Mucosa of descending colon (tissue), 3 donors: ENCODE results near the gene SMIM35. TPM values are rescaled to one million over a fixed set of nuclear protein-coding genes. Genes with fewer than 3 reads are reported as not detected.

Experiments used
- ATAC-seq: fragments of 200-7000 bp; cut with Tn5 transposase; one replicate; pipeline ENCODE4 v1.9.1; 2020; ENCODE audit warnings: mild to moderate bottlenecking, moderate library complexity
- DNase-seq, 3 donors: peaks; one replicate each; pipeline ENCODE4 v3.0.0-alpha.2; 2020
- H3K36me3 ChIP-seq: fragments of 200-600 bp; one replicate; pipeline ENCODE4 v1.8.0; 2021; ENCODE audit warnings: low read depth, mild to moderate bottlenecking
- H3K4me1 ChIP-seq: fragments of 200-600 bp; one replicate; pipeline ENCODE4 v1.8.0; 2021; ENCODE audit warnings: low read depth, mild to moderate bottlenecking
- H3K4me3 ChIP-seq: fragments of 200-600 bp; one replicate; pipeline ENCODE4 v1.8.0; 2021; ENCODE audit warnings: mild to moderate bottlenecking
- H3K9me3 ChIP-seq: fragments of 200-600 bp; one replicate; pipeline ENCODE4 v1.8.0; 2021; ENCODE audit warnings: mild to moderate bottlenecking
- intact Hi-C, 2 donors: fragments of 100-400 bp; cut with DNase I in 1 of 2; cut with micrococcal nuclease in 1 of 2; formaldehyde crosslinking; loops; one replicate each; pipeline versions ENCODE4 v1.11.0 to v1.11.1; 2022; cut with DNase I, micrococcal nuclease
- total RNA-seq, 3 donors: library from RNA; stranded (reverse); fragmentation: NEBNext Ultra II Directional in 2 of 3; extraction: Animal tissue kit (Norgen Biotek cat#: 25700) in 2 of 3; gene quantifications; one replicate each; pipeline versions ENCODE4 v1.2.1 to v1.2.4, GENCODE V29; 2021 to 2023
- TF ChIP-seq, protein P1 (sequence below): fragments of 200-600 bp; IDR thresholded peaks from one replicate; pipeline ENCODE4 v1.8.0; 2022; ENCODE audit warnings: antibody characterized with exemption, mild to moderate bottlenecking
- donor health status: DM: no; HTN: no; CAD: no; lungs with moderate emphysema.
- donor health status: DM: no; HTN: no; CAD: no.
- donor health status: DM: no; HTN: yes; CAD: no.

The SMIM35 gene
- total RNA-seq, 3 donors from 2014 or later, result not detected

DNA sequence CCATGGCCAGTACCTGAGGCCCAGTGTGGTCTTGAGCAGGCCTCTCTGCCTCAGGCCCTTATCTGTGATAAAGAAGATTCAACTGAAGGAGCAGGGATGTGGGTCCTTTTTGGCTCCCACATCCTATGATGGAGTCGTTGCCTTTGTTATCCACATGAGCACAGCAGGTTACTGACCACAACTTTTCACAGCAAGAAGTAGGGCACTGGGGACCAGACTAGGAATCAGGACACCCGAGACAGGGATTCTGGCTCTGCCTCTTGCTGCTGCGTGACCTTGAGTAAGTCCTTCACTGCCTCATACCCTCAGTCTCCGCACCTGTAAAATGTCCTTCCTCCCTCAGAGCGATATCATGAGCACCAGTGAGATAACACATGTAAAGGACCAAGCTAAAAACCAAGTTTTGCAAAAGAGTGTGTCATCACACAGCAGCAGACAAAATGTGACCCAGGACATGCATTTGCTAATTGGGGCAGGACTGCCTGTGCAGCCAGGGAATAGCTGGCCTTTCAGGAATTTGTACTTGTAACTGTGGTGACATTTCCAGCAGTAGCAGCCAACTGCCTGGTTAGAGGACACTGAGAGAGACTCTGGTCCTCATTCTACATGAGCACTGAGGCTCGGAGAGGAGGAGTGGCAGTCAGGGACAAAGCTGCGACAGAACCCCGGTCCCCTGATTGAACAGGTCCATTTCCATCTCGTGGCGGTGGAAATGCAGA is 13.2 kb upstream of the SMIM35 start:
- Histone ChIP-seq H3K4me3 (no peak overlapping the region), H3K4me1 (no peaks in the 10 kb centered on the region), H3K9me3 (no peaks in the 10 kb centered on the region), H3K36me3 (peaks cover 5% of the 10 kb centered on the region)
- intact Hi-C loops, result no loop called here
- TF ChIP-seq, protein P1, sequence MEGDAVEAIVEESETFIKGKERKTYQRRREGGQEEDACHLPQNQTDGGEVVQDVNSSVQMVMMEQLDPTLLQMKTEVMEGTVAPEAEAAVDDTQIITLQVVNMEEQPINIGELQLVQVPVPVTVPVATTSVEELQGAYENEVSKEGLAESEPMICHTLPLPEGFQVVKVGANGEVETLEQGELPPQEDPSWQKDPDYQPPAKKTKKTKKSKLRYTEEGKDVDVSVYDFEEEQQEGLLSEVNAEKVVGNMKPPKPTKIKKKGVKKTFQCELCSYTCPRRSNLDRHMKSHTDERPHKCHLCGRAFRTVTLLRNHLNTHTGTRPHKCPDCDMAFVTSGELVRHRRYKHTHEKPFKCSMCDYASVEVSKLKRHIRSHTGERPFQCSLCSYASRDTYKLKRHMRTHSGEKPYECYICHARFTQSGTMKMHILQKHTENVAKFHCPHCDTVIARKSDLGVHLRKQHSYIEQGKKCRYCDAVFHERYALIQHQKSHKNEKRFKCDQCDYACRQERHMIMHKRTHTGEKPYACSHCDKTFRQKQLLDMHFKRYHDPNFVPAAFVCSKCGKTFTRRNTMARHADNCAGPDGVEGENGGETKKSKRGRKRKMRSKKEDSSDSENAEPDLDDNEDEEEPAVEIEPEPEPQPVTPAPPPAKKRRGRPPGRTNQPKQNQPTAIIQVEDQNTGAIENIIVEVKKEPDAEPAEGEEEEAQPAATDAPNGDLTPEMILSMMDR, result no peak
- DNase-seq (no peak), ATAC-seq (no peak)

DNA sequence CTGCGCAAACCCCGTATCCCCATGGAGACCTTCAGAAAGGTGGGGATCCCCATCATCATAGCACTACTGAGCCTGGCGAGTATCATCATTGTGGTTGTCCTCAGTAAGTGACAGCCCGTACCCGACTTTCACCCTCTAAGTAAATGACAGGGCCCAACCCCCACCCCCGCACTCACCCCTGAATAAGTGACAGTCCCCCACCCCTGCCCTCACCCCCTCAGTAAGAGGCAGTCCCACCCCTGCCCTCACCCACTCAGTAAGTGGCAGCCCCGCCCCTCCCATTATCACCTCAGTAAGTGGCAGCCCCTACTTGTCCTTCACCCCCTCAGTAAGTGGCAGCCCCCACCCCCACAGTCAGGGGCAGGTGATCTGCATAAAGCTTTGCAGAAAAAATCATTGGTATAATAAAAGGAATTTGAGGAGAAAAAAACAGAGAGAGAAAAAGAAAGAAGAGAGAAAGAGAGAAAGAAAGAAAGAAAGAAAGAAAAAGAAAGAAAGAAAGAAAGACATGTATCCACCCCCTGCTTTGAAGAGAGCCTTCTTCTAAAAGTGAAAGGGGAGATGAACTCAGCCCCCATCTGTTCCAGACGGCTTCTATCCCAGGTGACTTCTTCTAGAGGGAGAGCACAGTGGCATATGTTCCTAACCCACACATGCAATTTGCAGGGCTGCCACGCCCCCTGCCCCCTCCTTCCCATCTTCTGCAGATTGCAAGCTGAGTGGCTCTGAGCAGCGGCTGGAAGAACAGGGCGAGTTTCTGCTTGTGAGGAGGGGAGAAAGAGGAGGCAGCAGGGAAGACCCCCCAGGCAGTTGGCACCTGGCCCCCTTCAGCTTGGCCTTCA is 12.5 kb upstream of the SMIM35 start:
- Histone ChIP-seq H3K9me3 (no peaks in the 10 kb centered on the region), H3K36me3 (peaks cover 5% of the 10 kb centered on the region), H3K4me3 (no peak overlapping the region), H3K4me1 (no peaks in the 10 kb centered on the region)
- DNase-seq (no peak), ATAC-seq (no peak)
- intact Hi-C loops, result no loop called here
- TF ChIP-seq, protein P1, result no peak

DNA sequence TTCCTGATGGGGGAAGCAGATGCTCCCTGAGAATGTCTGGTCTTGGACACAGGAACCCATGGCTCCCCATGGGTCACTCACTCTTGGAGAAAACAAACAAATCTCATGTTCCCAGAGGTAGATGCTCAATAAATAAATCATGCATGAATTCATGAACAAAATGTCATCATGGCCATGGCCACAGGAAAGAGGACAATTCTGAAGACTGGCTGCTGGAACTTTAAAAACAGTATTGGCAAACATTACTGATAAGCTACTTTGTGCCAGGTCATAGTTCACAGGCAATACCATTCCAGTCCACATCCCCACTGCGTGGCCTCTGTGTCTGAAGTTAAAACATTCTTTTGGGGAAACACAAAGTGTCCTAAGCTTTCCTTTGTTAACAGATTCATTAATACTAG is 9.2 kb upstream of the SMIM35 start:
- Histone ChIP-seq H3K4me3 (no peak overlapping the region), H3K9me3 (no peaks in the 10 kb centered on the region), H3K36me3 (peaks cover 5% of the 10 kb centered on the region), H3K4me1 (peaks cover 12% of the 10 kb centered on the region)
- ATAC-seq, result no peak
- intact Hi-C loops, result no loop called here
- TF ChIP-seq, protein P1, result no peak
- DNase-seq, result no peak

DNA sequence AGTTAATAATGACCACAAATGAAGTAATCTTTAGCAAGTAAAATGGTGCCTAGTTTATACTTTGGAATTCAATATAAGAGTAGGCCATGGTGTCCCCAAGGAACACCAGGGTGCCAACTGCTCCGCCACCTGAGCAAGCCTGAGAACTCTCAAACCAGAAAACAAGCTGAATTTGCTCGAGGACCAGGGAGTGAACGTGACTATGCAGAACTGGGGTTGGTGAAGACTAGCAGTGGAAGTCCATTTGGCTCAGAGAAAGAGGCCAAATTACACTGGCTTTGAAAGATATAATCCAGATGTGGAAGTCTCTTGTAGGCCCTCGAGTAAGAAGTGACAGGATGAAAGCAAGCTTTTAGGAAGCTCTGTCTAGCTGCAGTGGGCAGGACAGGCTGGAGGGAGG is 8.7 kb upstream of the SMIM35 start:
- TF ChIP-seq, protein P1, result no peak
- H3K9me3 ChIP-seq, result no peaks in the 10 kb centered on the region
- intact Hi-C loops, result no loop called here
- peaks cover 15% of the 10 kb centered on the region for H3K4me1 ChIP-seq
- no peak for ATAC-seq
- DNase-seq, result no peak
- peaks cover 5% of the 10 kb centered on the region for H3K36me3 ChIP-seq
- H3K4me3 ChIP-seq, result no peak overlapping the region

DNA sequence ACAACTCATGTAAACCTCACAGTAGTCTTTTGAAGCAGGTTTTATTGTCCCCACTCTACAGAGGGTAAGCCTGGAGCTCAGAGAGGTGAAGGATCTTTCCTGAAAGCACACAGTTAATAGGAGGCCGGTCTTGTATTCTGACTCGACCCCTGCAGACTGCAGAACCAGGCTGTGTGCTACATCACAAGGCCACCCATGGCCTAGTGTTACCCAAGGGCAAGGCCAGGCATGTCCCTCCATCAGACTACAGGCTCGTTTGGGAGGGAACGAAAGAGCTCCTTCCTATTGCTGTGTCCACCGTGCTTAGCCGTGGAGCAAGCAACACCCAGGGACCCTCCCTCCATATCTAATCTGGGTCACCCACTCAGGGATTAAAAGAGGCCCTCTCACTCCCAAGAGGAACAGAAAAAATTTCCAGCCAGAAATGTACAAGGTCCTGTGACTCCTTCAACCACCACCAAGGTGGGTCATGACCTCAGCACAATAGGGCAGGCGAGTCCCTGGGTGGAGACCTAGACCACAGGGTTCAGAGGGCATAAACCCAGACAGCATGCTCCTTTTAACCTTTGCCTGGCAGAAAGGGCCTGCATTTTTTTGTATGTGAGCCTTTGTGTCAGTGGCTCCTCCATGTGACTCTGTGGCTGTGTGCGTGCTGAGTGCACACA is 6.3 kb upstream of the SMIM35 start:
- ATAC-seq (no peak), DNase-seq (no peak)

More for the DNA sequence above, 6.3 kb upstream of the SMIM35 start:
- H3K4me1 ChIP-seq, result peaks cover 27% of the 10 kb centered on the region
- H3K36me3 ChIP-seq, result peaks cover 5% of the 10 kb centered on the region
- H3K9me3 ChIP-seq, result no peaks in the 10 kb centered on the region
- TF ChIP-seq, protein P1, result no peak
- no peak overlapping the region for H3K4me3 ChIP-seq
- intact Hi-C loops, result no loop called here
